HEK293 (cell line): Measurements from ENCODE around the gene ADCY10.

Source experiments
- CTCF ChIA-PET: fragments of 350-600 bp; formaldehyde crosslinking; extraction: SDS; loops from one replicate; lab custom pipeline; 2021; ENCODE audit warnings: antibody characterized with exemption; lab: Yijun Ruan, JAX
- POLR2A ChIA-PET: fragments of 300-600 bp; formaldehyde crosslinking; extraction: SDS; loops from one replicate; lab custom pipeline; 2020; ENCODE audit warnings: antibody characterized with exemption, inconsistent platforms; lab: Yijun Ruan, JAX
- H3K27ac ChIP-seq: fragments of 200-500 bp; sonication (Bioruptor generic); 2 replicates; pipeline ENCODE4 v1.5.1; 2014; ENCODE audit warnings: low read depth, low read length, control low read depth, inconsistent platforms; ENCODE audit errors: extremely low read depth
- H3K36me3 ChIP-seq, 2 experiments: fragments of 200-500 bp in 1 of 2; sonication (Bioruptor generic) in 1 of 2; 1 replicate in 1 of 2; 2 replicates in 1 of 2; pipeline ENCODE4 v1.5.1; 2014 to 2017; ENCODE audit warnings: inconsistent platforms in 2 of 2, low read length in 2 of 2; ENCODE audit not compliant: control insufficient read depth in 2 of 2, insufficient read depth in 1 of 2
- H3K4me1 ChIP-seq: fragments of 200-500 bp; sonication (Bioruptor generic); 2 replicates; pipeline ENCODE4 v1.5.1; 2014; ENCODE audit warnings: mild to moderate bottlenecking, low read length, inconsistent platforms; ENCODE audit not compliant: control insufficient read depth, insufficient read depth
- H3K4me3 ChIP-seq: 2 replicates; pipeline ENCODE4 v1.5.1; 2011; ENCODE audit warnings: low read depth, mild to moderate bottlenecking, control low read depth, low read length, moderate library complexity
- H3K9me3 ChIP-seq: fragments of 200-500 bp; sonication (Bioruptor generic); 2 replicates; pipeline ENCODE4 v1.5.1; 2014; ENCODE audit warnings: low read depth, low read length, inconsistent platforms; ENCODE audit not compliant: control insufficient read depth, insufficient read depth
- FEZF1 ChIP-seq: fragments of 450-650 bp; formaldehyde crosslinking; IDR thresholded peaks from 2 replicates; pipeline ENCODE4 v1.5.1; 2016; ENCODE audit warnings: missing biosample characterization, missing genetic modification characterization
- SP7 ChIP-seq: fragments of 450-650 bp; formaldehyde crosslinking; IDR thresholded peaks from 2 replicates; pipeline ENCODE4 v1.5.1; 2016; ENCODE audit warnings: missing biosample characterization, missing genetic modification characterization
- ZNF140 ChIP-seq: fragments of 450-650 bp; formaldehyde crosslinking; IDR thresholded peaks from 2 replicates; pipeline ENCODE4 v1.5.1; 2016; ENCODE audit warnings: missing biosample characterization, missing genetic modification characterization
- ZNF23 ChIP-seq: fragments of 450-650 bp; formaldehyde crosslinking; IDR thresholded peaks from 2 replicates; pipeline ENCODE4 v1.5.1; 2016; ENCODE audit warnings: missing biosample characterization, missing genetic modification characterization, borderline replicate concordance
- ZNF510 ChIP-seq: fragments of 450-650 bp; formaldehyde crosslinking; IDR thresholded peaks from 2 replicates; pipeline ENCODE4 v1.5.1; 2018; ENCODE audit warnings: mild to moderate bottlenecking, missing genetic modification characterization, missing biosample characterization; ENCODE audit not compliant: insufficient replicate concordance
- ZNF658 ChIP-seq: fragments of 450-650 bp; formaldehyde crosslinking; IDR thresholded peaks from 2 replicates; pipeline ENCODE4; 2016; ENCODE audit warnings: missing biosample characterization, missing genetic modification characterization
- ZNF843 ChIP-seq: fragments of 450-650 bp; formaldehyde crosslinking; IDR thresholded peaks from 2 replicates; pipeline ENCODE4 v1.5.1; 2016; ENCODE audit warnings: missing biosample characterization, missing genetic modification characterization
- ZSCAN16 ChIP-seq: fragments of 450-650 bp; formaldehyde crosslinking; IDR thresholded peaks from 2 replicates; pipeline ENCODE4 v1.5.1; 2016; ENCODE audit warnings: missing biosample characterization, missing genetic modification characterization
- TF ChIP-seq, protein P1 (sequence below): fragments of 450-650 bp; formaldehyde crosslinking; IDR thresholded peaks from 2 replicates; pipeline ENCODE4 v1.5.1; 2017; ENCODE audit warnings: missing biosample characterization, missing genetic modification characterization
- TF ChIP-seq, protein P2 (sequence below): fragments of 450-650 bp; formaldehyde crosslinking; IDR thresholded peaks from 2 replicates; pipeline ENCODE4 v1.5.1; 2016; ENCODE audit warnings: missing biosample characterization, missing genetic modification characterization, borderline replicate concordance
- TF ChIP-seq, protein P3 (sequence below): fragments of 450-650 bp; formaldehyde crosslinking; IDR thresholded peaks from 2 replicates; pipeline ENCODE4 v1.5.0; 2017; ENCODE audit warnings: missing biosample characterization, missing genetic modification characterization, borderline replicate concordance
- TF ChIP-seq, protein P4 (sequence below): fragments of 450-650 bp; formaldehyde crosslinking; IDR thresholded peaks from 2 replicates; pipeline ENCODE4 v1.5.1; 2016; ENCODE audit warnings: missing biosample characterization, missing genetic modification characterization
- TF ChIP-seq, protein P5 (sequence below): fragments of 450-650 bp; IDR thresholded peaks from 2 replicates; pipeline ENCODE4 v1.5.1; 2018; ENCODE audit warnings: missing biosample characterization, missing genetic modification characterization
- TF ChIP-seq, protein P6 (sequence below): fragments of 450-650 bp; formaldehyde crosslinking; IDR thresholded peaks from 2 replicates; pipeline ENCODE4 v1.5.1; 2016; ENCODE audit warnings: missing biosample characterization, missing genetic modification characterization

The ADCY10 gene

DNA sequence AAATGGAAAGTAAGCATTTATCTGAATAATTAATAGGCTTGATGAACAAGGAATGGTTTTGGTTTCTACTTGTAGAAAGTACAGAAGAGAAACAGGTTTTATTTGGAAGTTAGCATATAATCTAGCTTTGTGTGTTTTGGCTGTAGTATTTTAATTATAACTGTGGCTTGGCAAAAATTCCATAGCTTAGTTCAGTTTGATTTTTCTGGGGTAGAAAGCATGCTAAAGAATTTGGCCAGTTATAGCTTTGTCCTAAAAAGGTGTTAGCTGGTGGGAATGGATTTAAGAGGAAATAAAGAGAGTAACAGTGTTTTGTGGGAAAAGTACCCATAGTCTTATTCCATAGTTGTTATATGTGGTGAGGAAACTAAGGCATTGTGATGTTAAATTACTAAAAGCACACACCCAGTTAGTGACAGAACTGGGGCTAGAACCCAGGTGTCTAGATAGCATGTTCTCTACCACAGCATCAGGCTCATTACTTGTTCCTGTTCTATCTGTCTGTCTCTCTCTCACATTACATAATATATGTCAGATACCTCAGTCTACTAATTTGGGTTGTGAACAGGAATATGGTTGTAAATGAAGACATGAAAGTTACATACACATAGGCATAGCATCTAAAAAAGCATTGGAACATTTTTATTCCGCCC, 137.2 kb downstream of the ADCY10 start:
- peaks cover 3 to 68% of the 10 kb centered on the region in 2 experiments; a peak in 2 of 3 replicates for H3K36me3 ChIP-seq
- no peaks in the 10 kb centered on the region for H3K9me3 ChIP-seq
- POLR2A ChIA-PET = no interaction called here

DNA sequence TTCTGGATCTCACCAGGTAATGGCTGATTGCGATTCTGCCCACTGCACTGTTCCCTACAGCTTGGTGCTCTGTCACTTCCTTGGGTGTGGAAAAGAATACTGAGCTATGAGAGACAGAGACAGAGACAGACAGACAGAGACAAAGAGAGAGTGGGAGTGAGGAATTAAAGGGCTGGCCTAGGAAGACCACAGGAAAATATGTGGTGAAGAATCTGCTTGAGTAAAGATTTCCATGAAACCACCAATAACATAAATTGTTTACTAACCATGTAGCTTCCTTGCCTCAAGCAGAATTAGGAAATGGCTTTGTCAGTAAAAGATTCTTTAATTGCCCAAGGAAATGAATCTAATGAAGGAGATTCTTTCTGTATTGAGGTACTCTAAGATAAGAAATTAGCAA, 137.8 kb downstream of the ADCY10 start:
- POLR2A ChIA-PET = no interaction called here
- CTCF ChIA-PET = interaction anchor here (1.3 kb wide), 1 partner anchor 27 kb away, joined by 3 read pairs; no protein-coding TSS in a partner anchor

More for the DNA sequence above, 137.2 kb downstream of the ADCY10 start:
- Histone ChIP-seq H3K4me1 (no peaks in the 10 kb centered on the region), H3K4me3 (no peak overlapping the region), H3K27ac (no peak overlapping the region)
- CTCF ChIA-PET = no interaction called here
- TF ChIP-seq, protein P1, sequence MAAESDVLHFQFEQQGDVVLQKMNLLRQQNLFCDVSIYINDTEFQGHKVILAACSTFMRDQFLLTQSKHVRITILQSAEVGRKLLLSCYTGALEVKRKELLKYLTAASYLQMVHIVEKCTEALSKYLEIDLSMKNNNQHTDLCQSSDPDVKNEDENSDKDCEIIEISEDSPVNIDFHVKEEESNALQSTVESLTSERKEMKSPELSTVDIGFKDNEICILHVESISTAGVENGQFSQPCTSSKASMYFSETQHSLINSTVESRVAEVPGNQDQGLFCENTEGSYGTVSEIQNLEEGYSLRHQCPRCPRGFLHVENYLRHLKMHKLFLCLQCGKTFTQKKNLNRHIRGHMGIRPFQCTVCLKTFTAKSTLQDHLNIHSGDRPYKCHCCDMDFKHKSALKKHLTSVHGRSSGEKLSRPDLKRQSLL (tag by site-specific recombination) = no peak
- TF ChIP-seq ZNF23 (tag by site-specific recombination) (no peak), ZNF510 (tag by site-specific recombination) (no peak), SP7 (tag by site-specific recombination) (no peak)
- TF ChIP-seq, protein P2, sequence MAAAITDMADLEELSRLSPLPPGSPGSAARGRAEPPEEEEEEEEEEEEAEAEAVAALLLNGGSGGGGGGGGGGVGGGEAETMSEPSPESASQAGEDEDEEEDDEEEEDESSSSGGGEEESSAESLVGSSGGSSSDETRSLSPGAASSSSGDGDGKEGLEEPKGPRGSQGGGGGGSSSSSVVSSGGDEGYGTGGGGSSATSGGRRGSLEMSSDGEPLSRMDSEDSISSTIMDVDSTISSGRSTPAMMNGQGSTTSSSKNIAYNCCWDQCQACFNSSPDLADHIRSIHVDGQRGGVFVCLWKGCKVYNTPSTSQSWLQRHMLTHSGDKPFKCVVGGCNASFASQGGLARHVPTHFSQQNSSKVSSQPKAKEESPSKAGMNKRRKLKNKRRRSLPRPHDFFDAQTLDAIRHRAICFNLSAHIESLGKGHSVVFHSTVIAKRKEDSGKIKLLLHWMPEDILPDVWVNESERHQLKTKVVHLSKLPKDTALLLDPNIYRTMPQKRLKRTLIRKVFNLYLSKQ (tag by site-specific recombination) = no peak
- TF ChIP-seq, protein P3, sequence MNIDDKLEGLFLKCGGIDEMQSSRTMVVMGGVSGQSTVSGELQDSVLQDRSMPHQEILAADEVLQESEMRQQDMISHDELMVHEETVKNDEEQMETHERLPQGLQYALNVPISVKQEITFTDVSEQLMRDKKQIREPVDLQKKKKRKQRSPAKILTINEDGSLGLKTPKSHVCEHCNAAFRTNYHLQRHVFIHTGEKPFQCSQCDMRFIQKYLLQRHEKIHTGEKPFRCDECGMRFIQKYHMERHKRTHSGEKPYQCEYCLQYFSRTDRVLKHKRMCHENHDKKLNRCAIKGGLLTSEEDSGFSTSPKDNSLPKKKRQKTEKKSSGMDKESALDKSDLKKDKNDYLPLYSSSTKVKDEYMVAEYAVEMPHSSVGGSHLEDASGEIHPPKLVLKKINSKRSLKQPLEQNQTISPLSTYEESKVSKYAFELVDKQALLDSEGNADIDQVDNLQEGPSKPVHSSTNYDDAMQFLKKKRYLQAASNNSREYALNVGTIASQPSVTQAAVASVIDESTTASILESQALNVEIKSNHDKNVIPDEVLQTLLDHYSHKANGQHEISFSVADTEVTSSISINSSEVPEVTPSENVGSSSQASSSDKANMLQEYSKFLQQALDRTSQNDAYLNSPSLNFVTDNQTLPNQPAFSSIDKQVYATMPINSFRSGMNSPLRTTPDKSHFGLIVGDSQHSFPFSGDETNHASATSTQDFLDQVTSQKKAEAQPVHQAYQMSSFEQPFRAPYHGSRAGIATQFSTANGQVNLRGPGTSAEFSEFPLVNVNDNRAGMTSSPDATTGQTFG (tag by site-specific recombination) = no peak
- TF ChIP-seq, protein P4, sequence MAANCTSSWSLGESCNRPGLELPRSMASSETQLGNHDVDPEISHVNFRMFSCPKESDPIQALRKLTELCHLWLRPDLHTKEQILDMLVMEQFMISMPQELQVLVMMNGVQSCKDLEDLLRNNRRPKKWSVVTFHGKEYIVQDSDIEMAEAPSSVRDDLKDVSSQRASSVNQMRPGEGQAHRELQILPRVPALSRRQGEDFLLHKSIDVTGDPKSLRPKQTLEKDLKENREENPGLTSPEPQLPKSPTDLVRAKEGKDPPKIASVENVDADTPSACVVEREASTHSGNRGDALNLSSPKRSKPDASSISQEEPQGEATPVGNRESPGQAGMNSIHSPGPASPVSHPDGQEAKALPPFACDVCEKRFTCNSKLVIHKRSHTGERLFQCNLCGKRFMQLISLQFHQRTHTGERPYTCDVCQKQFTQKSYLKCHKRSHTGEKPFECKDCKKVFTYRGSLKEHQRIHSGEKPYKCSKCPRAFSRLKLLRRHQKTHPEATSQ = no peak

More for the DNA sequence above, 137.8 kb downstream of the ADCY10 start:
- TF ChIP-seq FEZF1 = no peak
- TF ChIP-seq, protein P5, sequence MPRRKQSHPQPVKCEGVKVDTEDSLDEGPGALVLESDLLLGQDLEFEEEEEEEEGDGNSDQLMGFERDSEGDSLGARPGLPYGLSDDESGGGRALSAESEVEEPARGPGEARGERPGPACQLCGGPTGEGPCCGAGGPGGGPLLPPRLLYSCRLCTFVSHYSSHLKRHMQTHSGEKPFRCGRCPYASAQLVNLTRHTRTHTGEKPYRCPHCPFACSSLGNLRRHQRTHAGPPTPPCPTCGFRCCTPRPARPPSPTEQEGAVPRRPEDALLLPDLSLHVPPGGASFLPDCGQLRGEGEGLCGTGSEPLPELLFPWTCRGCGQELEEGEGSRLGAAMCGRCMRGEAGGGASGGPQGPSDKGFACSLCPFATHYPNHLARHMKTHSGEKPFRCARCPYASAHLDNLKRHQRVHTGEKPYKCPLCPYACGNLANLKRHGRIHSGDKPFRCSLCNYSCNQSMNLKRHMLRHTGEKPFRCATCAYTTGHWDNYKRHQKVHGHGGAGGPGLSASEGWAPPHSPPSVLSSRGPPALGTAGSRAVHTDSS (tag by site-specific recombination) = no peak
- no peak for TF ChIP-seq ZSCAN16 (tag by site-specific recombination)
- TF ChIP-seq ZNF843 (tag by site-specific recombination) = no peak
- no peak for TF ChIP-seq ZNF658 (tag by site-specific recombination)
- no peak for TF ChIP-seq ZNF140 (tag by site-specific recombination)
- TF ChIP-seq, protein P6, sequence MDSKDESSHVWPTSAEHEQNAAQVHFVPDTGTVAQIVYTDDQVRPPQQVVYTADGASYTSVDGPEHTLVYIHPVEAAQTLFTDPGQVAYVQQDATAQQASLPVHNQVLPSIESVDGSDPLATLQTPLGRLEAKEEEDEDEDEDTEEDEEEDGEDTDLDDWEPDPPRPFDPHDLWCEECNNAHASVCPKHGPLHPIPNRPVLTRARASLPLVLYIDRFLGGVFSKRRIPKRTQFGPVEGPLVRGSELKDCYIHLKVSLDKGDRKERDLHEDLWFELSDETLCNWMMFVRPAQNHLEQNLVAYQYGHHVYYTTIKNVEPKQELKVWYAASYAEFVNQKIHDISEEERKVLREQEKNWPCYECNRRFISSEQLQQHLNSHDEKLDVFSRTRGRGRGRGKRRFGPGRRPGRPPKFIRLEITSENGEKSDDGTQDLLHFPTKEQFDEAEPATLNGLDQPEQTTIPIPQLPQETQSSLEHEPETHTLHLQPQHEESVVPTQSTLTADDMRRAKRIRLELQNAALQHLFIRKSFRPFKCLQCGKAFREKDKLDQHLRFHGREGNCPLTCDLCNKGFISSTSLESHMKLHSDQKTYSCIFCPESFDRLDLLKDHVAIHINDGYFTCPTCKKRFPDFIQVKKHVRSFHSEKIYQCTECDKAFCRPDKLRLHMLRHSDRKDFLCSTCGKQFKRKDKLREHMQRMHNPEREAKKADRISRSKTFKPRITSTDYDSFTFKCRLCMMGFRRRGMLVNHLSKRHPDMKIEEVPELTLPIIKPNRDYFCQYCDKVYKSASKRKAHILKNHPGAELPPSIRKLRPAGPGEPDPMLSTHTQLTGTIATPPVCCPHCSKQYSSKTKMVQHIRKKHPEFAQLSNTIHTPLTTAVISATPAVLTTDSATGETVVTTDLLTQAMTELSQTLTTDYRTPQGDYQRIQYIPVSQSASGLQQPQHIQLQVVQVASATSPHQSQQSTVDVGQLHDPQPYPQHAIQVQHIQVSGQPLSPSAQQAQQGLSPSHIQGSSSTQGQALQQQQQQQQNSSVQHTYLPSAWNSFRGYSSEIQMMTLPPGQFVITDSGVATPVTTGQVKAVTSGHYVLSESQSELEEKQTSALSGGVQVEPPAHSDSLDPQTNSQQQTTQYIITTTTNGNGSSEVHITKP (tag by site-specific recombination) = no peak
- no peak overlapping the region for H3K4me3 ChIP-seq
- peaks cover 3 to 70% of the 10 kb centered on the region in 2 experiments; a peak in 2 of 3 replicates for H3K36me3 ChIP-seq
- H3K4me1 ChIP-seq = no peaks in the 10 kb centered on the region
- no peak overlapping the region for H3K27ac ChIP-seq
- no peaks in the 10 kb centered on the region for H3K9me3 ChIP-seq
